NCI-H1092 treated with DMSO at 0.1 percent for 48 hours (cell line): ENCODE data around the gene TSEN15.

Experiments used
- DNase-seq: peaks from one replicate; lab custom pipeline; 2025; lab: John Stamatoyannopoulos, UW

TSEN15 gene

GRCh38 chr1:184101571-184101970 is 50.0 kb downstream of the TSEN15 start:
- DNase-seq = no peak

GRCh38 chr1:184110272-184111204 is 59.0 kb downstream of the TSEN15 start:
- DNase-seq = no peak

GRCh38 chr1:184112176-184112948 is 60.8 kb downstream of the TSEN15 start:
- no peak for DNase-seq

- no peak for DNase-seq
Measured at GRCh38 chr1:184113251-184113650, 61.7 kb downstream of the TSEN15 start.

GRCh38 chr1:184114818-184115398 is 63.4 kb downstream of the TSEN15 start:
- no peak for DNase-seq

GRCh38 chr1:184116287-184116686 is 64.8 kb downstream of the TSEN15 start:
- no peak for DNase-seq

GRCh38 chr1:184118046-184118445 is 66.5 kb downstream of the TSEN15 start:
- DNase-seq = no peak
